LNCaP clone FGC (cell line): ENCODE data around the gene FOXP1.

Experiments used
- DNase-seq: peaks from one replicate; pipeline ENCODE4 v3.0.0-alpha.2; 2011; ENCODE audit warnings: low read depth
- H3K4me3 ChIP-seq: 2 replicates; pipeline ENCODE4 v1.5.1; 2011; ENCODE audit warnings: mild to moderate bottlenecking, low read depth, low read length, control low read depth
- TF ChIP-seq, protein P1 (sequence below): IDR thresholded peaks from 2 replicates; pipeline ENCODE4 v1.5.1; 2012; ENCODE audit warnings: mild to moderate bottlenecking; ENCODE audit not compliant: control insufficient read depth, insufficient read depth; ENCODE audit errors: extremely low read depth

Gene FOXP1

DNA sequence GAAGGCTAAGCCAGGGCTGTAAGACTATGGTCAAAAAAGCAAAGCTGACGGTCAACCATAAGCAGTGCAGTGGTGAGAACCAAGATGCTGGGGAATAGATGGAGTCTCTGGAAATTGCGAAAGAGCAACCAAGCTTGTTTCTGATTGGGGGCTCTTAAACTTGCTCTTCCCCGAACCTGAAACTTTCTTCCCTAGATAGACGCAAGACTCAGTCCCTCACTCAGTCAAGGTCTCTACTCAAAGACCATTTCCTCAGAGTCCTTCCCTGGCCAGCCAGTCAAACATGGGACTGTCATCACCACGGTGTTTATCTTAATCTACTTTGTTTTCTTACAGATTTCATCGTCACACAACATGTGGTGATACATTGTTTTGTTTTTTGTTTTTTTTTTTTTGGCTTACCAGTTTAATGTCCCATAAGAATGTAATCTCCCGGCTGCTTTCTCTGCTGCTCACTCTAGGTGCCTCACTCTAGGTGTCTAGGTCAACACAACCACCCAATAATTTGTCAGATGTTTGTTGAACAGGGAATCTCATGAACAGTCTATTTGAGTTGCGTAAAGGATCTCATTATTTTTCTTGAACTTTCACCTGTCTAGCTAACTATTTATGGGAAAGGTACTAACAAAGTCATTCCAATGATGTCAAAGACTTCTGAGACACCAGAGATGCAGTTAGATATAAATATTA, 495.4 kb downstream of the FOXP1 start:
- TF ChIP-seq, protein P1, sequence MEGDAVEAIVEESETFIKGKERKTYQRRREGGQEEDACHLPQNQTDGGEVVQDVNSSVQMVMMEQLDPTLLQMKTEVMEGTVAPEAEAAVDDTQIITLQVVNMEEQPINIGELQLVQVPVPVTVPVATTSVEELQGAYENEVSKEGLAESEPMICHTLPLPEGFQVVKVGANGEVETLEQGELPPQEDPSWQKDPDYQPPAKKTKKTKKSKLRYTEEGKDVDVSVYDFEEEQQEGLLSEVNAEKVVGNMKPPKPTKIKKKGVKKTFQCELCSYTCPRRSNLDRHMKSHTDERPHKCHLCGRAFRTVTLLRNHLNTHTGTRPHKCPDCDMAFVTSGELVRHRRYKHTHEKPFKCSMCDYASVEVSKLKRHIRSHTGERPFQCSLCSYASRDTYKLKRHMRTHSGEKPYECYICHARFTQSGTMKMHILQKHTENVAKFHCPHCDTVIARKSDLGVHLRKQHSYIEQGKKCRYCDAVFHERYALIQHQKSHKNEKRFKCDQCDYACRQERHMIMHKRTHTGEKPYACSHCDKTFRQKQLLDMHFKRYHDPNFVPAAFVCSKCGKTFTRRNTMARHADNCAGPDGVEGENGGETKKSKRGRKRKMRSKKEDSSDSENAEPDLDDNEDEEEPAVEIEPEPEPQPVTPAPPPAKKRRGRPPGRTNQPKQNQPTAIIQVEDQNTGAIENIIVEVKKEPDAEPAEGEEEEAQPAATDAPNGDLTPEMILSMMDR, result no peak
- no peak overlapping the region for H3K4me3 ChIP-seq

DNA sequence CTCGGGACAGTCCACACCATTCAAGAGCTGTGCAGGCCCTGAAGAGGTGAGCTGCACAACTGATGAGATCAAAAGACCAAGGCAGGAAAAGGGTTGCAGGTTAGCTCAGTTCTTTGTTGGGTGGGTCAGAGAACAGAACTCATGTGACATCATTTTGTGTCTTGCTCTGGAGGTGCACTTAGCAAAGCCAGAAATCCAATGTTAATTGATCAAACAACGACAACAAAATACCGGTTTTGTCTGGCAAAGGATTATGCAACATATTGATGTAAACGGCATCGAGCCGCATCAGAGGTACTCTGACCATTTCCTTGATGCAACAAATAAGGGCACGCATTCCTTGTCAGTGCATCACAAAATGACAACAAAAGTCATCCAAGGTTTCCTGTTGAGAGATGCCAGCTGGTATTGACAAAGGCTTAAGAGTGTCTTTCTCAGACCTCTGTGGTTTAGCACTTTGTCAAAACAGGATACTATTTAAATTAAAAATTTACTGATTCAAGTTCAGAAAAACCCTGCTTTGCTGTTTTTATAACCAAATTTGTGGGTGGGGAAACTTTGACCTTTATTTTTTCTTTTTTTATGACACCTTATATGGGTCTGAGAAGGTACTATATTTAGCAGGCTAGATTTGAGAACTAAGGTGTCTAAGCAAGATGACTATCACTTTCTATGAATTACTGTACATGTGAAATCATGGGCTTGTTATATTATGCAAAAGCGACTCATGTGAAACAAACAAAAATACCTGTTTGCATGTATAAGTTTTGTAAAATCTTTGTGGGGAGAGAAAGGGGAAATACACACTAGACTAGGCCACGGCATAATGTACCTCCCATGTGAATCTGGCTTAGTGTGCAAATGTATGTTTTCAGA, 496.1 kb downstream of the FOXP1 start:
- H3K4me3 ChIP-seq, result no peak overlapping the region
- TF ChIP-seq, protein P1, result no peak
- no peak for DNase-seq

More for the DNA sequence above, 495.4 kb downstream of the FOXP1 start:
- DNase-seq, result no peak

GRCh38 chr3:71086777-71087142, 496.8 kb downstream of the FOXP1 start:
- TF ChIP-seq, protein P1, result no peak
- H3K4me3 ChIP-seq, result no peak overlapping the region

DNA sequence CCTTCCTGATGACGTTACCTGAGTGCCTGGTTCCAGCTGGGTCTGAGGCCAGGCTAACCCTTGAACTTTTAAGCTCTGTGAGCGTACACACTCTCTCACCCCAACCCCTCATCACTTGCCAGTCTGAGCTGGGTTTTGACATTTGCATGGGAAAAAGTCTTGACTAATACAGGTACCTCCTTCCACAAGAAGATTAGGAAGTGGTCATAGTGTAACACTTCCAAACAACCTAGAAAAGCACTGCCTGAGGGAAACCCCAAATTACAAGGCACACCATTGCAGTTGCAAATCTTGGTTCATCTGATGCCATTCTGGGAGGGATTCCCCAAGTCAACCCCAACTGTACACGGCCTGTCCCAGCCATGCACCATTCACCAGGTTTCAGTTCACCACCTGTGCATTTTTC, 499.8 kb downstream of the FOXP1 start:
- H3K4me3 ChIP-seq, result no peak overlapping the region
- TF ChIP-seq, protein P1, result no peak
- DNase-seq, result no peak

More at GRCh38 chr3:71086777-71087142, 496.8 kb downstream of the FOXP1 start:
- no peak for DNase-seq

DNA sequence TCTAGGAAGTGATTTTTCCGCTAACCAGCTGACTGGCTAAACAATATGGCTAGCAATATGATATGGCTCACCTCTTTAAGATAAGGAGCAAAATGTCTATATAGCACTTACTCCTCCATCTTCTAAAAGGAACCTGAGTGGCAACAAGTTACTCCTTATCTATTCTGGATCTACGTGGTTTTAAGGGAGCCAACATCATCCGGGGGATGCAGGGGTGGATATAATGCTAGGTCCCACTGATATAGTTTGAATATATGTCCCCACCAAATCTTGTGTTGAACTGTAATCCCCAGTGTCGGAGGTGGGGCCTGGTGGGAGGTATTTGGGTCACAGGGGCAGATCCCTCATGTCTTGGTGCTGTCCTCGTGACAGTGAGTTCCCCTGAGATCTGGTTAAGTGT, 500.7 kb downstream of the FOXP1 start:
- no peak for DNase-seq
- no peak overlapping the region for H3K4me3 ChIP-seq
- TF ChIP-seq, protein P1, result no peak

DNA sequence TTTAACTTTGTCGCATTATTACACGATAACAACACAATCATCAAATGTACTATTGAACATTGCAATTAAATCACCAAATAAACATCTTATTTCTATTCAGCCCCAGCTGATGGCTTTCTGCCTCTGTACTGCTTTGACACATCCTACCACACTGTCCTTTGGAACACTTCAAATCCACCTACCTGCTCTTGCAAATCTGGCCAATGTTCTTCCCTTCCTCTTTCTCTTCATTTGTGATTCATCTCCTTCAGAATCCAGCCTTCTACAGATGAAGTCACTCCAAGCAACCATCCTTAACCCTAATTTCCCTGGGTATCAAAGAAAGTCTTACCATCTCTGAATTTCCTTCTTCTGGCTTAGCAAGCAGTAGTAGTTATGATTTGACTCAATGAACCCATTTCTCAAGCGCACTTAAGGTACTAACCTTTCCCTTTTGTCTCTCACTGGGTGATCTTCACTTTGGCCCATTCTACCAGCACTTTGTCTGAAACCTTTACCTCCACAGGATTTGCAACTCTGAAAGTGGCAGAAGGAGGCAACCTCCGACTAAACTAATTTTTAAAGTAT, 502.9 kb downstream of the FOXP1 start:
- TF ChIP-seq, protein P1, result no peak
- DNase-seq, result no peak
- H3K4me3 ChIP-seq, result no peak overlapping the region
